Bronchial epithelial cell (primary cell): ENCODE results near the gene CUZD1. TPM values are rescaled to one million over a fixed set of nuclear protein-coding genes. Genes with fewer than 3 reads are reported as not detected.
A peak's percentile ranks its signal among the peaks of the same experiment; 100 is the strongest.
"Not testable (repeated sequence)": the region's sequence is repeated elsewhere in the genome, so short reads cannot be mapped to it uniquely, and the experiment has no call there.

ENCODE experiments used
- DNase-seq: peaks from one replicate; pipeline ENCODE4 v3.0.0-alpha.2; 2010; ENCODE audit warnings: low read depth
- FAIRE-seq: peaks from 2 replicates; lab custom pipeline; 2011; peaks lifted over from hg19 to GRCh38; lab: Jason Lieb, UNC
- H3K27me3 ChIP-seq: 2 replicates; pipeline ENCODE4 v1.5.1; 2011; ENCODE audit warnings: low read length; ENCODE audit not compliant: control insufficient read depth, insufficient read depth
- H3K36me3 ChIP-seq: 2 replicates; pipeline ENCODE4 v1.5.1; 2011; ENCODE audit warnings: low read length; ENCODE audit not compliant: control insufficient read depth, insufficient read depth
- H3K4me3 ChIP-seq: 2 replicates; pipeline ENCODE4 v1.5.1; 2011; ENCODE audit warnings: mild to moderate bottlenecking, low read depth, low read length, control low read depth
- CTCF ChIP-seq: IDR thresholded peaks from 2 replicates; pipeline ENCODE4 v1.5.1; 2011; ENCODE audit warnings: mild to moderate bottlenecking, moderate library complexity, low read length, control low read depth, inconsistent platforms; ENCODE audit not compliant: insufficient read depth, severe bottlenecking
- total RNA-seq: library from RNA; depleted of rRNA; stranded (reverse); fragments of >200 nt; gene quantifications from 2 replicates; pipeline ENCODE4 v1.2.1, GENCODE V29; 2014

Gene CUZD1
- total RNA-seq, 1 donor from 2014 or later, result 0.79 TPM

- DNase-seq, result peak; percentile 47
- no peak for TF ChIP-seq CTCF
- no peaks in the 10 kb centered on the region for H3K36me3 ChIP-seq
- no peak for FAIRE-seq
- peak overlapping the region; percentile 67 for H3K4me3 ChIP-seq
- H3K27me3 ChIP-seq, result no peaks in the 10 kb centered on the region
Observed at GRCh38 chr10:122878799-122879338, 33.2 kb upstream of the CUZD1 start.

GRCh38 chr10:122877264-122877663 lies 31.6 kb upstream of the CUZD1 start:
- no peak for TF ChIP-seq CTCF
- FAIRE-seq, result no peak
- no peaks in the 10 kb centered on the region for H3K36me3 ChIP-seq
- peak; percentile 52 for DNase-seq
- no peaks in the 10 kb centered on the region for H3K27me3 ChIP-seq
- no peak overlapping the region for H3K4me3 ChIP-seq

- Histone ChIP-seq H3K27me3 (no peaks in the 10 kb centered on the region), H3K36me3 (no peaks in the 10 kb centered on the region), H3K4me3 (no peak overlapping the region)
- no peak for FAIRE-seq
- DNase-seq, result no peak
- TF ChIP-seq CTCF, result no peak
Observed at GRCh38 chr10:122876467-122876855, 30.8 kb upstream of the CUZD1 start.

GRCh38 chr10:122875843-122876466 lies 30.3 kb upstream of the CUZD1 start:
- FAIRE-seq (peak; percentile 52), DNase-seq (no peak)
- TF ChIP-seq CTCF, result no peak
- no peaks in the 10 kb centered on the region for H3K36me3 ChIP-seq
- H3K4me3 ChIP-seq, result no peak overlapping the region
- H3K27me3 ChIP-seq, result no peaks in the 10 kb centered on the region

GRCh38 chr10:122871947-122872346 lies 26.3 kb upstream of the CUZD1 start:
- not testable (repeated sequence) for DNase-seq, FAIRE-seq, H3K4me3 ChIP-seq, H3K36me3 ChIP-seq, H3K27me3 ChIP-seq

GRCh38 chr10:122868768-122869167 lies 23.1 kb upstream of the CUZD1 start:
- H3K27me3 ChIP-seq, DNase-seq, FAIRE-seq, H3K4me3 ChIP-seq, H3K36me3 ChIP-seq: not testable (repeated sequence)

- peak; percentile 21 for DNase-seq
- not testable (repeated sequence) for H3K36me3 ChIP-seq, FAIRE-seq, H3K4me3 ChIP-seq, H3K27me3 ChIP-seq
Observed at GRCh38 chr10:122866757-122867482, 21.3 kb upstream of the CUZD1 start.
